Astrocyte of the hippocampus (primary cell): ENCODE measurements around the gene SALL3.
A peak's percentile ranks its signal among the peaks of the same experiment; 100 is the strongest.
"Not testable (repeated sequence)": the region's sequence is repeated elsewhere in the genome, so short reads cannot be mapped to it uniquely, and the experiment has no call there.

Experiments used
- DNase-seq: peaks from one replicate; pipeline ENCODE4 v3.0.0; 2011; ENCODE audit warnings: low read depth, low spot score

The SALL3 gene

DNA sequence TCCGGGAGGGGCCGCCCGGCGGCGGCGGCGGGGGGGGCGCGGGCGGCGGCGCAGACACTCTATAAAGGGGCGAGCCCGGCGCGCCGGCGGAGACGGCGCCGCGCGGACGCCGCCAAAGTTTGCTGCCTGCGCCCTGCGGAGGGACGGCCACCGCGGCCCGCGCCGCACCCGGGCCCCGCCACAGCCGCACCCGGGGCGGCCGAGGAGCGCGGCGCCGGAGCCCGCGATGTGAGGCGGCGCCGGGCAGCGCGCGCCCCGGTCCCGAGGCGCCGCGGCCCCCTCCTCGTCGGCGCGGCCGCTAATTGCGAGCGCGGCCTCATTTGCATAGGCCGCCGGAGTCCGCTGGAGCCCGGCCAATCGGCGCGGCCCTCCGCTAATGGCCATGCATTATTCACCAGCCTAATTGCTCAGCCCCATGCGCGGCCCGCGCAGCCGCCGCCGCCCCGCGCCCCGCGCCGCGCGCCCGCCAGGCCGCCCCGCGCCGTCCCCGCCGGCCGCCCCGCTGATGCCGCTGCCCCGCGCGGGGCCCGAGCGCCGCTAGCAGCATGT is at the start of gene SALL3:
SALL3 (plus strand) TSS at position 89 of the 549 bp plus-strand sequence; CDS start at position 546, 457 bp downstream.
- peak; percentile 71 for DNase-seq

DNA sequence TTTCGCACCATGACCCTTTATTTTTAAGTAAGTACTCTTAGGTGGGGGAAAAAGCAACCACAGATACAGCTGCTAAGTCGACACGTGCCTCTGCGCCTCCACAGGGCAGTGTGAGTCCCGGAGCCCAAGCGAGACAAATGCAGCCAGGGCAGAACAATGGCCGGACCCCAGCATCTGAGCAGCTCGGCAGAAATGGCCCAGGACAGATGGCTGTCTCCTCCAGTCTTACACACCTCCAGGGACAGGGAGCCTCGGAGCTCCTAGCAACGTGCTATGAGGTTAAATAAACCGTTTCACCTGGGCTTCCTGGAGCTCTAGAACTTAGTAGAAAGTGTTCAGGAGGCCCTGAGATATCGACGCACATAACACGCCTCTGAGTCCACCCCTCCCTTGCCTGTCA is 47.3 kb upstream of the SALL3 start:
- DNase-seq = no peak

DNA sequence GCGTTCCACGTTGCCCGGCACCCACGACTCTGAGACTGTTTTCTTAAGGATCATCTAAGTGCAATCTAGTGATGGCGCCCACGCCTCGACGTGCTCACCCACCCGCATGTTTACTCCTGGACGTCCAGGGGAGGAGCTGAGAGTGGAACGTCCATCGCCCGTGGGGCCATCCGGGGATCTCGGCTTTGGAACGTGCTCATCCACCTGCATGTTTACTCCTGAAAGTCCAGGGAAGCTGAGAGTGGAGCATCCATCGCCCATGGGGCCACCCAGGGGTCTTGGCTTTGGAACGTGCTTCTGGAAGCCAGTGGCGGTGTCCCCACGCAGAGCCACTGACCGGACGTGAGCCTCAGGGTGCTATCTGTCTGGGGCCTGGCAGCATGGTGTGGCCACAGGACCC is 45.6 kb upstream of the SALL3 start:
- DNase-seq = no peak

DNA sequence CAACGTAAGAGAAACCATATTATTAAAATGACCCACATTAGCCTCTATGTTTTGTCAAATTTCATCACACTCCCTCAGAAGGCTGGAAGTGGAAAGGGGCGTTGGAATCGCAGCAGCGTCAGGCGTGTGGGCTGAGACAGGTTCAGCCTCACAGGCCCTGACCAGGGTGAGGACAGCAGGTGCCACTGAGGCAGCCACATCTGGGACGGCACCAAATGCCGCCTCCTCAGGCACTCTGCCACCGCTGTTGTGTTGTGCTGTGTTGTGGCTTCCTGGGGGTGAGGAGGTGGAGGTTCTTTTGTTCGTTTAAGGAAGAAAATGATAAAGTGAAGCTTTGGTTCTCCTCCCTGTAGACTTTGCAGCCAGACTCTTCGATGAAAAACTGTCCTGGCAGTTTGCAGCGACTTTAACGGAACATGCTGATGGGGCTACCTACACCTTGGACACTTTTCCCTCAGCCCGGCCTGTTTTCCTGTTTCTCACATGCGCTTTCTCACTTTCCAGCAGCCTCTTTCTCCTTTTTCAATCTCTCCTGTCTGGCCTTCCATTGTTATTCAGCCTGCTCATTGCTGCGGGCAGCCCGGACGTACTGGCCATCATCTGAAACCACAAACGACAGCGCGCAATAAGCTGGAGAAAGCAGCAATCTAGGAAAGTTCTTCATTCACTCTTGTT is 44.9 kb upstream of the SALL3 start:
- DNase-seq = no peak

DNA sequence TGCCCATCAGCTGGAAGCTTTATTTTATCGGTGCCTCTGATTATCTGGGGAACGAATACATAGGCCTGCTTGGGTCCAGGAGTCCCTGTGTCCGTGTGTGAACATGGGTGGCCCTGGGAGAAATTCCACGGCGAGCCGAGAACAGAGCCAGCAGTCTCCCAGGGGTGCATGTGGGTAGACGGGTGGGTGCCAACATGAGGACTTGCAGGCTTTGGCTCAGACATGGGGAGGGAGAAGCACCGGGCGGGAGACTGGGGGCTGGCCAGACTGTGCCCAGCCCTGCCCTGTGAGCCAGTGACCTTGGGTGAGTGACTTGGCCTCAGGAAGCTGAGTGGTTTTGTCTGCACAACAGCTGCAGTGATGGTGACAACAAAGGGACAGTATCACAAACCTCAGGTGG is 44.2 kb upstream of the SALL3 start:
- DNase-seq = no peak

DNA sequence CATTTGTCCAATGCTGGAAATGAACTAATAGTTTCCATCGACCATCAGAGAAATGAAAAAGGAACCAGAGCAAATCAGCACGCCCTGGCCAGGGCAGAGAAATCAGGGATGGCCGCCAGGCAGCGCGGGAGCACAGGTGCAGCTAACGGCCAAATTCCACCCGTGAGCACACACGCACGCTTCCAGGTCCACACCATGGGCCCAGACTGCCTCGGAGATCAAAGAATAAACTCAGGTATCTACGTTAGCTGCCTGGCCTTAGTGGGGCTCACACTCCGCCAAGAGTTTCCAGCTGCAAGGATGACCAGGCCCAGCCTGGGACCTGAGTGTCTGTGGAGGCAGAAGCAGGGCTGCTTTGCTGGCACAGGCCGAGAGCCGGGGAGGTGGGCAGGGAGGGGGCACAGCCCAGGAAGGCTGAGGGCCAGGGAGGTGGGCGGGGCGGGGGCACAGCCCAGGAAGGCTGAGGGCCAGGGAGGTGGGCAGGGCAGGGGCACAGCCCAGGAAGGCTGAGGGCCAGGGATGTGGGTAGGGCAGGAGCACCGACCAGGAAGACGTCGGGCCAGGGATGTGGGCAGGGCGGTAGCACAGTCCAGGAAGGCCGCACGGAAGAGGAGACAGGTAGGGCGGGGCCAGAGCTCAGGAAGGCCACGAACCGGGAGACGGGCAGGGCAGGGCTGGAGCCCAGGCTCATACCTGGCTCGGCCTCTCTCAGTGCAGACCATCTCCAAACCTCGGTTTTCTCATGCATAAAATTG is 43.2 kb upstream of the SALL3 start:
- no peak for DNase-seq

DNA sequence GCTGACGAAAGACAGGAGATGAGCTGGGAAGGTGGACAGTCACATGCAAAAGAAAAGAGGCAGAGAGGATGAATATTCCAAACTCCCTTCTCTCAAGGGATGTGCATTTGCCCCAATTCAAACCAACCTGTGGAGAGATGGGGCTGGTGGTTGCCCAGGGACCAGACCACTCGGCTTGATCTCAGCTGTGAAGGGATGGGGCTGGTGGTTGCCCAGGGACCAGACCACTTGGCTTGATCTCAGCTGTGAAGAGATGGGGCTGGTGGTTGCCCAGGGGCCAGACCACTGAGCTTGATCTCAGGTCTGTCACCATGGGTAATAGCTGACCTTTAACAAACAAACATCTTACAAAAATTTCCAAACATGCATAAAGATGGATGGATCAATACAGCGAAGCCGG is 42.5 kb upstream of the SALL3 start:
- DNase-seq = no peak

DNA sequence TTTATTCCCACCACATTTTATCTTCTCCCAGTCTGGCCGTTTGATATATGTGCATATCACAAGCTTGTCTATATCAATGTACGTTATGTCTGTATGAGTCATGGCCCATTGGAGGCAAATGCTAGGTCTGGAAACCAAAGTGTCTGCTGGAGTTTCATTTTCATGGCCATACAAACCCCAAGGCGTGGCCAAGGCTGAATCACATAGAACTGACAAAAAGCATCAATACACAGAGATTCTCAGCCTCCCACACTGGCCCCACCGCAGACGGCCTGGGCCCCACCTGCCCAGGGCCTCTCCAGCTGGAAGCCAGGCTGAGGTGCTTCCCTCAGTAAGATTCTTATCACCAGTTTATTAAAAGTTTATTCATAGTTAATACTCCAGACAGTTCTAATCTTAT is 40.5 kb upstream of the SALL3 start:
- no peak for DNase-seq

DNA sequence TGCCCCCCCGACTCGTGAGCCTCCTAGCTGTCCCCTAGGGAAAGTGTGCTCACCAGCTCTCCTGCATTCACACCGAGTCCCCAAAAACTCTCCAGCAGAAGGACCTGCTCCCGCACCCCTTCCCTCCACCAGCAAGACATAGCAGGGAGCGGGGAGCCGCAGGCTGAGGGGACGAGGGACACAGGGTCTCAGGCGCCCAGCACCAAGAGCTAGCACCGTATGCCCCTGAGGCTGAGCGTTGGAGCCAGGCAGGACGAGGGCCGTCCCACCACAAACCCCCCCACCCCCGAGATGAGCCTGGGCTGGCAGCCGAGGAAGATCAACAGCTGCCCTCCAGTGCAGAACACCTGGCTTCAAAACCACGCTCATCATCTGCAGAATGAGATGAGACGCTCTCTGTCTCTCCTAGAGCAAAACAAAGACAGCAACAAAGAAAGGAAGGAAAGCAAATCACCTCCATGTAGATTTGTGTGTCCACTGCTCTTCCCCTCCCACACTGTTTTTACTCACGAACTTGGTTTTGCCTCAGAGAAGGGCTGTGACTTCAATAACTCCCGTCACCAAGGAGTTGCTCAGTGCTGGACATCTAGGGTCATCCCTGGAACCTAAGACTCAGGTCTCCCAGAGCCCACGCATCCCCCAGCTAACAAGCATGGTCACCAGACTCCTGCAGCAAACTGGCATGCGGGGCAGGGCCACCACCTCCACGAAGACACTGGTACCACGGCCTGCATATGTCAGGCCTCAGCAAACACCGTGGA is 39.7 kb upstream of the SALL3 start:
- DNase-seq = no peak

DNA sequence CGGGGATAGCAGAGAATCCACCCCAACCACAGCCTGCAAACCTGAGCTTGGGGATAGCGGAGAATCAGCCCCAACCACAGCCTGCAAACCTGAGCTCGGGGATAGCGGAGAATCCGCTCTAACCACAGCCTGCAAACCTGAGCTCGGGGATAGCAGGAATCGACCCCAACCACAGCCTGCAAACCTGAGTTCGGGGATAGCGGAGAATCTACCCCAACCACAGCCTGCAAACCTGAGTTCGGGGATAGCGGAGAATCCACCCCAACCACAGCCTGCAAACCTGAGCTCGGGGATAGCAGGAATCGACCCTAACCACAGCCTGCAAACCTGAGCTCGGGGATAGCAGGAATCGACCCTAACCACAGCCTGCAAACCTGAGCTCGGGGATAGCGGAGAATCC is 37.4 kb upstream of the SALL3 start:
- not testable (repeated sequence) for DNase-seq

DNA sequence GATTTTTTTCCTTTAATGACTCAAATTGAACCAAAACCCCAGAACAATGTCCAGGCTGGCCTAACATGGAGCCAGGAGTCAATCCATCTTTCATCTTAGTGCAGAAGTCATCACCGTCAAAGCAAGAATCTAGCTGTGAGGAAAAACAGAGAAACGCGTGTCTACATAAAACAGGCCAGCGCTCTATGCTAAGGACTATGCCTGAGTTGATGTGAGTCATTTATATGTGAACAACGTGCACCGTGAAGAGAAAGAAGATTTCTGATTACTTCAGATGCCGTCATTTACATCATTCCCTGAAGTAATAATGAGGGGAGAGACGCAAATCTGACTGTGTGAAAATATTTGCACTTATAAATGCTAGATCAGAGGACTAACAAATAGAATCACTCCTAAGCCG is 34.0 kb upstream of the SALL3 start:
- no peak for DNase-seq

DNA sequence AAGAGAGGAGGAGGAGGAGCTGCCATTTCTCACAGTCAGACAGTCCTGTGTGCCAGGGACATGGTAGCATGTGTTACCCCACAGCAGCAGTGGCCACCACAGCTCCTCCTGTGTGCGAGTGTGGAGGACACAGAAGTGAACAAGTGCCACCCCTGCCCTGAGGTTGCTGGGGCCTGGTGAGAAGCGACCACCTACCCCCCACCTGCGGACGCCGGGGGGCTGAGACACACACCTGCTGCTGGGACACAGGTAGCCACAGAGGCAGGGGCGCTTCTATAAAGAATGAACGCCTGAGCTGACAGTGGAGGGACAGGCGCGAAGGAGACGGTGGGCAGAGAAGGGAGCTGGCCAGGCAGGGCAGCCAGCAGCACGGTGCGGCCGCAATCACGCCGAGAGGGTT is 32.3 kb upstream of the SALL3 start:
- DNase-seq = no peak

DNA sequence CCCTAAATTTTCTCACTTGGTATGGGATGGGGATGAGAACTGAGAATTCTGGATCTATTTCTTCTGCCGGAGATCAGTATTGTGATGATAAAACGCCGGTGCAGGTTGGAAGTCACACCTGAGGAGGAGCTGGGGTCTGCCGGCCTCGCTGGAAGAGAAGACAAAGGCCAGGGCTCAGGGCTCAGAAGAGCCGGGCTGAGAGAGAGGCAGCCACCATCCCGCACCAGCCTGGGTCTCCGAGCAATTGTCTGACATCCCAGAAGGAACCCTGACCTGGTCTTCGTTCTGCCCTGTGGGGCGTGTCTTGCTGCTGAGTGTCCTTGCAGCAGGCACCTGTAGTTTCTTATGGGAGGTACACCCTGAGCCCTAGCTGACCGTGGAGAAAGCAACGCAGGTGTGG is 31.4 kb upstream of the SALL3 start:
- DNase-seq = no peak

DNA sequence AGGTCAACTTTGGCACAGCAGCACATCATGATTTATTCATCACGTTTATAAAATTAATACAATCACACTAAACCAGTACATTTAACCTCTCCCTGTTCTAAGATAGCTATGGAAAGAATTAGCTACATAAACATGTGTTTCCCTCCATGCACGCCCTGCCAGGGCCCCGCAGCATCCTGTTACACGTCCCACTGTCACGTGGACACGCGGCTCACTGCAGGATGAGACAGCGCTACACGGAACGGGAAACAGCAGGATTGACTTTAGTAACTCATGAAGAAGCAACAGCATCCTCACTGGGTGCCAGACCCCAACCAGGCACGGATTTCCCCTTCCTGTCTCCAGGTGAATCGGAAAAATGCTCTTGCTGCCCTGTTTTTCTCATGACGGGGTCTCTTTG is 30.9 kb upstream of the SALL3 start:
- no peak for DNase-seq

DNA sequence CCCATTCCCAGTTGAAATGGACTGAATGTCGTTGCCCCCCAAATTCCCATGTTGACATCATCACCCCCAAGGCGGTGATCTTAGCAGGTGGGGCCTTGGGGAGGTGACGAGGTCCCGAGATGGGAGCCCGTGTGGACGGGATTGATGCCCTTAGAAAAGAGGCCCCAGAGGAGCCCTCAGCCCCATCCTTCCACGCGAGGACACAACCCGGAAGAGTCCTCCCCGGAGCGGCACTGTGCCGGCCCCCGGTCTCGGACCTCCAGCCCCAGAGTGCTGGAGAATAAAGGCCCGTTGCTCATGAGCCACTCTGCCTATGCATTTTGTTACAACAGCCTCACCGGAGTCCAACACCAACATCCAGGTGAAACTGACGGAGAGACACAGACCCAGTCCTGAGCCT is 30.4 kb upstream of the SALL3 start:
- no peak for DNase-seq

DNA sequence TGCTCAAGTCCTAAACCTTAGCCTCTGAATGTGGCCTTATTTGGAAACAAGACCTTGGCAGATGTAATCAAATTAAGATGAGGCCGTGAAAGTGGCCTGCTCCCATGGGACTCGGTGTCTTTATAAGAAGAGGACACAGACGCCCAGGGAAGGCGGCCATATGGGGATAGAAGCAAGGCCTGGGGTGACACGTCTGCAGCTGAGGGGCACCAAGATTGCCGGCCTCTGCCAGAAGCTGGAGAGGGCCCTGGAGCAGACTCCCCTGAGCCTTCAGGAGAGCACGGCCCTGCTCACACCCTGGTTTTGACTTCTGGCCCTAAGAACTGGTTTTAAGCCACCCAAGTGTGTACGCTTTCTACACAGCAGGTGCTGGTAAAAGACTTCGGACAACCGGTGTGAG is 29.2 kb upstream of the SALL3 start:
- DNase-seq = no peak

DNA sequence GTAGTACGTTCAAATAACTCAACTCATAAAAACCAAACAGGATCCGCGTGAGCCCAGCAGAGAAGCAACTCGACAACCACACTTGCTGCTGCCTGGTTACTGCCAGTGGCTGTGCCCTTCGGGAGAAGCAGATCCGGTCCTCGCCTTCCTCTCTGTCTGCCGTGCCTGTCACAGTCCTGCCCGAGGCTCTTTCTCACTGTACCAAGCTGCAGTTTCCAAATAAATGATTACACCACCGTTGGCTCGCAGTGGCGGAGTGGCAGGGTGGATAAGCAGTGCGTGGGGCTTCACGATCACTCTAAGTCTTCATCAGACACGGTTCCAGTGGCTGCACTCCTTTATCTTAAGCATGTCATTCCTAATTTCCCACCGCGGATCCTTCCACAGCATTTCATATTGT is 26.1 kb upstream of the SALL3 start:
- no peak for DNase-seq

DNA sequence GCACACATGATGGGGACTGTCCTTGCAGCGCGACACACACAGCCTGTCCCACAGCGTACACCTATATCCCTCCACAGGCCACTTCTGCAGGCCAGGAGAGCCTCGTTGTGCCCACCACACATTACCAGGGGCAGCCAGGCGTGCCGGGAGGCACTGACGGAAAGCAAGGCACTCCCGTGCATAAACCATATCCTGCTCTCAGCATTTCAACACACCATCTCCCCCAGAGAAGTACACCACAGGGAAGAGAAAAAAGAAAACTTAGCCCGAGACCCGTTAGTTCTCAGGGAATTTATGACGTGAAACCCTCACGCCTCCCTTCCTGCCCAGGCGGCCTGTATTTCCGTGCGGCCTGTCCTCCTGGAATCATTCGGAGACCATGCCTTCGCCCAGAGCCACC is 24.6 kb upstream of the SALL3 start:
- DNase-seq = no peak

DNA sequence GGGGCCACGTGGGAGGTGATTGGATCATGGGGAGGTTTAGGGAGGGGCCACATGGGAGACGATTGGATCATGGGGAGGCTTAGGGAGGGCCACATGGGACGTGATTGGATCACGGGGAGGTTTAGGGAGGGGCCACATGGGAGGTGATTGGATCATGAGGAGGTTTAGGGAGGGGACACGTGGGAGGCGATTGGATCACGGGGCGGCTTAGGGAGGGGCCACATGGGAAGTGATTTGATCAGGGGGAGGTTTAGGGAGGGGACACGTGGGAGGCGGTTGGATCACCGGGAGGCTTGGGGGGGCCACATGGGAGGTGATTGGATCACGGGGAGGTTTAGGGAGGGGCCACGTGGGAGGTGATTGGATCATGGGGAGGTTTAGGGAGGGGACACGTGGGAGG is 22.5 kb upstream of the SALL3 start:
- DNase-seq = no peak

DNA sequence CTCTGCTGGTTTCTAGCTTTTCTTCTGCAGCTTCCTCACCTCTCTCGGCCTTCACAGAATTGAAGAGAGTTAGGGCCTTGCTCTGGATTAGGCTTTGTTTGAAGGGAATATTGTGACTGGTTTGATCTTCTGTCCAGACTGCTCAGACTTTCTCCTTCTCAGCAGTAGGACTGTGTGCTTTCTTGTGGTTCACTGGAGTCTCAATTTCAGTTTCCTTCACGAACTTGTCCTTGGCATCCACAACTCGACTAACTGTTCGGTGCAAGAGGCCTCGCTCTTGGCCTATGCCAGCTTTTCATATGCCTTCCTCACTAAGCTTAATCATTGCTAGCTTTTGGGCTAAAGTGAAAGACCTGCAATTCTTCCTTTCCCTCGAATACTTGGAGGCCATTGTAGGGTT is 18.9 kb upstream of the SALL3 start:
- DNase-seq = no peak

DNA sequence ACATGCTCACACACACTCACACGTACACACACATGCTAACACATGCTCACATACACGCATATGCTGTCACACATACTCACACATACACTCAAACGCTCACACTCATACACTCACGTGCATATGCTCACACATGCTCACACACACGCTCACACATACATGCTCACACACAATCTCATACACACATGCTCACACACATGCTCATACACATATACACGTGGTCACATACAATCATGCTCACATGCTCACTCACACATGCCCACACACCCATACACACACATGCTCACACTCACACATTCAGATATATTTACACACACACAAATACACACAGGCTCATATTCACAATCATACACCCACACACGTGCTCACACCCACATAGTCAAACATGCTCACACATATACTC is 17.5 kb upstream of the SALL3 start:
- no peak for DNase-seq

DNA sequence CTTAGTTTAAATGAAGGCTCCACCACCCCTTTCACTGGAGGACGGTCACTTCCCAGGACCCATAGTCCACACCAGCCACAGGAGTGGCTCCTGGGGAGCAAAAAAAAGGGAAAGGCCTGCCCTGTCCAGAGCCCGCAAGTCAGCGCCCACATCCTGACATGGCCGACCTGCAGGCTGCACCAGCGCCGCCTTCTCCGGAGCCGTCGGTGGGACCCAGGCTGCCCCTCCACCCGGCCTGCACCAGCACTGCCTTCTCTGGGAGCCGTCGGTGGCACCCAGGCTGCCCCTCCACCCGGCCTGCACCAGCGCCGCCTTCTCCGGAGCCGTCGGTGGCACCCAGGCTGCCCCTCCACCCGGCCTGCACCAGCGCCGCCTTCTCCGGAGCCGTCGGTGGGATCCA is 14.9 kb upstream of the SALL3 start:
- DNase-seq = not testable (repeated sequence)

DNA sequence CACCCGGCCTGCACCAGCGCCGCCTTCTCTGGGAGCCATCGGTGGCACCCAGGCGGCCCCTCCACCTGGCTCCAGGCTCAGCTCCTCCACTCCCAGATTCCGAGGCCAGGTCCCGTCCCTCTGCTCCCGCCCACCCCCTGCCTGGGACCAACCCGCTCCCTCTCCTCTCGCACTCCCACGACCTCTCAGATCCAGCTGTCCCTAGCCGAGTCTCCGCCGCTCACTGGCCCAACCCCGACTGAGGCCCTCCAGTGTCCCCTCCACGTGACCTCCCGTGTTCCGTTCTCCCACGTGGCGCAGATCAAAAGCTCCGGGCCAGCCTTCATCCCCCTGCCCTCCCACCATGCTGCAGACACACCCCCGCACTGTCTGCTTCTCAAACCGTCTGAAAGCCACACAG is 14.4 kb upstream of the SALL3 start:
- DNase-seq = no peak
